Omental fat pad (tissue), 4 donors: Measurements from ENCODE around the gene DUSP12. TPM values are rescaled to one million over a fixed set of nuclear protein-coding genes. Genes with fewer than 3 reads are reported as not detected.

ENCODE experiments used
- ATAC-seq: fragments of 150-250 bp; one replicate; pipeline ENCODE4 v1.9.1; 2016; ENCODE audit warnings: mild to moderate bottlenecking, moderate library complexity; ENCODE audit not compliant: low FRiP score
- DNase-seq: peaks from one replicate; pipeline ENCODE4 v3.0.0-alpha.2; 2019; ENCODE audit warnings: low spot score
- total RNA-seq, 4 donors: library from RNA; depleted of rRNA; stranded (reverse); fragments of >200 nt; gene quantifications; one replicate each; pipeline ENCODE4 v1.1.0, GENCODE V29; 2016
- TF ChIP-seq, protein P1 (sequence below), 3 donors: fragments of 450-650 bp; IDR thresholded peaks; one replicate each; pipeline ENCODE4 v1.5.1; 2016 to 2017; ENCODE audit warnings: antibody characterized with exemption in 3 of 3, mild to moderate bottlenecking in 3 of 3, moderate library complexity in 2 of 3

The DUSP12 gene
- total RNA-seq, 4 donors from 2014 or later = 14.8 to 49.2 (median 27.8) TPM

DNA sequence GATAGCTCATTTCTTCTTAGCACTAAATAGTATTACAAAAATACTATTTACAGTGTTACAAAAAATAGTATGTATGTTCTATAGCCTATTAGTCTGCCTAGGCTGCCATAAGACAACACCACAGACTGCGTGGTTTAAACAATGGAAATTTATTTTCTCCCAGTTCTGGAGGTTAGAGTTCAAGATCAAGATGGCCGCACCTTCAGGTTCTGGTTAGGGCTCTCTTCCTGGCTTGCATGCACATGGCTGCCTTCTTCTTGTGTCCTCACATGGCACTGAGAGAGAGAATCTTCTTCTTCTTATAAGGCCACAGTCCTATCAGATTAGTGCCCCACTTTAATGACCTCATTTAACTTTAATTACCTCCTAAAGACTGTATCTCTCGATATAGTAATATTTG lies 20.7 kb downstream of the DUSP12 start:
- no peak for DNase-seq
- no peak for ATAC-seq
- TF ChIP-seq, protein P1, sequence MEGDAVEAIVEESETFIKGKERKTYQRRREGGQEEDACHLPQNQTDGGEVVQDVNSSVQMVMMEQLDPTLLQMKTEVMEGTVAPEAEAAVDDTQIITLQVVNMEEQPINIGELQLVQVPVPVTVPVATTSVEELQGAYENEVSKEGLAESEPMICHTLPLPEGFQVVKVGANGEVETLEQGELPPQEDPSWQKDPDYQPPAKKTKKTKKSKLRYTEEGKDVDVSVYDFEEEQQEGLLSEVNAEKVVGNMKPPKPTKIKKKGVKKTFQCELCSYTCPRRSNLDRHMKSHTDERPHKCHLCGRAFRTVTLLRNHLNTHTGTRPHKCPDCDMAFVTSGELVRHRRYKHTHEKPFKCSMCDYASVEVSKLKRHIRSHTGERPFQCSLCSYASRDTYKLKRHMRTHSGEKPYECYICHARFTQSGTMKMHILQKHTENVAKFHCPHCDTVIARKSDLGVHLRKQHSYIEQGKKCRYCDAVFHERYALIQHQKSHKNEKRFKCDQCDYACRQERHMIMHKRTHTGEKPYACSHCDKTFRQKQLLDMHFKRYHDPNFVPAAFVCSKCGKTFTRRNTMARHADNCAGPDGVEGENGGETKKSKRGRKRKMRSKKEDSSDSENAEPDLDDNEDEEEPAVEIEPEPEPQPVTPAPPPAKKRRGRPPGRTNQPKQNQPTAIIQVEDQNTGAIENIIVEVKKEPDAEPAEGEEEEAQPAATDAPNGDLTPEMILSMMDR (IDR thresholded peaks at IDR 0.05) = no peak

DNA sequence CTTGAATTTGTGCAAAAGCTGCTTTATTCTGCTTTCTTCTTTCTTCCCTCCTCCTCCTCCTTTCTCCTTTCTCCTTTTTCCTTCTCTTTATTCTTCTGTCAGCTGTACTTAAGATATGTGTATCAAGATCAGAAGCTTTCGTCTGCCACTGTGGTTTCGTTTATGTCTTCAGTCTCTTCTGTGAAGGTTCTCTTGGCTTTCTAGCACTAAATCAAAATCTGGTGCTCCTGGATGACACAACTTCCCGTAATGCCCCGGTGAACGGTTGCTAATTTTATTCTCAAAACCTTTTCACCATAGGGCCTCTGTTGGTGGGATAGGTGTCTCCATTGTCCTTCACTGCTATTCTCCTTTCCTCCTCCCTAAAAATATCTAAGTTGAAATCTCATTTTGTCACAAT lies 21.6 kb downstream of the DUSP12 start:
- TF ChIP-seq, protein P1 (IDR thresholded peaks at IDR 0.05) = no peak
- DNase-seq (no peak), ATAC-seq (no peak)

DNA sequence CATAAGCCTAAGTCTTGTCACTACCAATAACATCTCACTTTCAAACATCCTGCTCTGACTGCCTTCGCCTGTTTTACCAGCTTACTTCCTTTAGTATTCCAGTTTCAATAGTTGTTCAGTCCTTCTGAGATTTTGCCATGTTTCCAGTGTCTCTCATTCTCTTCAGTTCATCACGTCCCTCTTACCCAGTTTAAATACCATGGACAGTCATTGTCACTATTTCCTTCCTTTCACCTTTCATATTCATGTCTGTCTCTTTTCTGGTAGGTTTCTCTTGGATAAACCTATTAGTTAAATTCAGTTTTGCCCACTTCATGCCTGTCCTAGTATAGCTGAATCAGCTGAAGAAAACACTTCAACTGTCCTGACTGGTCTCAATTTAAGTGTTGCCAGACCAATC lies 22.4 kb downstream of the DUSP12 start:
- ATAC-seq = no peak
- TF ChIP-seq, protein P1 (IDR thresholded peaks at IDR 0.05) = no peak

DNA sequence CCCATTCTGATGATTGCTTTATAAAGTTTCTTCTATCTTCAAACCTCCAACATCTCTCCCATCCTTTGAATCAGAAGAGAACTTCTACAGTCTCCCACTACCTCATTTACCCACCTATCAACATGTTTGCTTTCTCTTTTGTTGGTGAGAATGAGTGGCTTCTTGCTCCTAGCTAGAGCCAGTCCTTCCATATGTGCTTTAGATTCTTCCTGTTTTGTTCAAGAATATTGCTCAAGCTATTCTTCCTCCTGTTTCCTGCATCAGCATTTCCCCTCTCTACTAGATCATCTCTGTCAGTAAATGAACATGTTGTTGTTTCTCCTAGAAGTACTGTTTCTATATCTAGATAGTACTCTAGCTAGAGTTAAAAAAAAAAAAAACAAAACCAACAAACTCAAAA lies 22.8 kb downstream of the DUSP12 start:
- no peak for ATAC-seq
- TF ChIP-seq, protein P1 (IDR thresholded peaks at IDR 0.05) = no peak
- no peak for DNase-seq

More for the DNA sequence above, 22.4 kb downstream of the DUSP12 start:
- no peak for DNase-seq

DNA sequence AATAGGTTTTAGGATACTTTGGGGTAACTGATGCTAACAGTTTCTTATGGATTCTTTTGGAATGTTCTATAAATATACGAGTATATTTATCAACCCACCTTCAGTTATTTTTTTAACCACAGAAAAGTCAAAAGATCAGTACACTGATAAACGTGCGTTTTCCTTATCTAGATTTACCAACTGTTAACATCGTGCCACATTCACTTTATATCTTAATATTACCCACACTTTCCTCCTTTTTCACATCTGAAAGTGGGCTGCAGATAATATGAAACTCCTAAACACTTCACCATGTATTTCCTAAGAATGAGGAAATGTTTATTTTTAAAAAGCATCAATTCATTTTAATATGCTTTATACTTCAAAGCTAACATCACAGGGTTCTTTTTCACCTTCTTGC lies 24.2 kb downstream of the DUSP12 start:
- no peak for ATAC-seq
- TF ChIP-seq, protein P1 (IDR thresholded peaks at IDR 0.05) = no peak
- no peak for DNase-seq

DNA sequence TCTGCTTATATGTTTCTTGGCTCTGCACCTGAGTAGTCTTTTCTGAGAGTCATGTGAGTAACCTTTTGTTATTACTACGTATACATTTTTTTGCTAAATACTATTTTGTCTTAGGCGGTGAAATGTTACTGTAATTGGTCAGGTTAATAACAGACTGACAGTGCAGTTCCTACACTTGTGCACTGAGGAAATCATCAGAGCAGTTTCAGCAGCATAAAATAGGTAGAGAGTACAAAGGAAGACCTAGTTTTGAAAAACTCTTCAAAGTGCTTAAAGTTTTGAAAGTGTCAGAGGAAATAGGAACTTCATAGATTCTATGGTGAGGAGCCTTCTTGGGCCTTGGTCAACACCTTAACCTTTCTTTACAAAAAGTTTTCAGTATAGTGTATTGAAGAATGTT lies 27.7 kb downstream of the DUSP12 start:
- no peak for ATAC-seq
- TF ChIP-seq, protein P1 (IDR thresholded peaks at IDR 0.05) = no peak
- no peak for DNase-seq

DNA sequence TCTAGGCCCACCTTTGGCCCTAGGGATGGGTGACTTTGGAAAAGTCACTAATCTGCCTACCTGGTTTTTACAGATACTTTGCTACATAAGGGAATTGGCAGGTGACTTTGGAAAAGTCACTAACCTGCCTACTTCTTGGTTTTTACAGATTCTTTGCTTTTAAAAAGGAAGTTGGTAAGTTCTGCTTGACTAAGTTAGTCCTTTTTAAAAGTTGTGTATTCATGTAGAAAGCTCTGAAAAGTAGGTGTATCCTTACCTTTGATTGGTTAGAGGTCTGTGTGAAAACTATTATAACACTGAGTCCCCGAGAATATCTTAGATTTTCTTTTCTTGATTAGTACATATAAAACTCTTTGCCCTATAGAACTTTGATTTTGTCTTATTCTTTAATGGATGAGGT lies 28.9 kb downstream of the DUSP12 start:
- ATAC-seq = no peak
- TF ChIP-seq, protein P1 (IDR thresholded peaks at IDR 0.05) = no peak
- no peak for DNase-seq
